ENCODE results near the gene FAM47C.
"Not testable (repeated sequence)": the region's sequence is repeated elsewhere in the genome, so short reads cannot be mapped to it uniquely, and the experiment has no call there.

Gene FAM47C

GRCh38 chrX:36983831-36984230 lies 24.3 kb upstream of the FAM47C start:
- H3K4me1 ChIP-seq (ENCODE audit: insufficient read depth, low read length, poor library complexity, severe bottlenecking) = no peaks in the 10 kb centered on the region
- H3K36me3 ChIP-seq (ENCODE audit: insufficient read depth, low read length) = no peaks in the 10 kb centered on the region
- no peaks in the 10 kb centered on the region for H3F3A ChIP-seq (ENCODE audit: low read depth)
- H3K79me2 ChIP-seq (ENCODE audit: insufficient read depth, low read length) = no peaks in the 10 kb centered on the region
- H3K4me2 ChIP-seq (ENCODE audit: low read depth, low read length, poor library complexity, severe bottlenecking) = no peak overlapping the region
- no peaks in the 10 kb centered on the region for H4K20me1 ChIP-seq (ENCODE audit: insufficient read depth, low read length, poor library complexity, severe bottlenecking)
- H3K9ac ChIP-seq (ENCODE audit: low read depth, low read length, poor library complexity, severe bottlenecking) = no peak overlapping the region
- H3K9me2 ChIP-seq (replicated peaks; ENCODE audit: low read depth, low read length) = no peaks in the 10 kb centered on the region
- H3K9me3 ChIP-seq (ENCODE audit: insufficient read depth, low read depth, low read length) = no peaks in the 10 kb centered on the region
- TF ChIP-seq, protein P1, sequence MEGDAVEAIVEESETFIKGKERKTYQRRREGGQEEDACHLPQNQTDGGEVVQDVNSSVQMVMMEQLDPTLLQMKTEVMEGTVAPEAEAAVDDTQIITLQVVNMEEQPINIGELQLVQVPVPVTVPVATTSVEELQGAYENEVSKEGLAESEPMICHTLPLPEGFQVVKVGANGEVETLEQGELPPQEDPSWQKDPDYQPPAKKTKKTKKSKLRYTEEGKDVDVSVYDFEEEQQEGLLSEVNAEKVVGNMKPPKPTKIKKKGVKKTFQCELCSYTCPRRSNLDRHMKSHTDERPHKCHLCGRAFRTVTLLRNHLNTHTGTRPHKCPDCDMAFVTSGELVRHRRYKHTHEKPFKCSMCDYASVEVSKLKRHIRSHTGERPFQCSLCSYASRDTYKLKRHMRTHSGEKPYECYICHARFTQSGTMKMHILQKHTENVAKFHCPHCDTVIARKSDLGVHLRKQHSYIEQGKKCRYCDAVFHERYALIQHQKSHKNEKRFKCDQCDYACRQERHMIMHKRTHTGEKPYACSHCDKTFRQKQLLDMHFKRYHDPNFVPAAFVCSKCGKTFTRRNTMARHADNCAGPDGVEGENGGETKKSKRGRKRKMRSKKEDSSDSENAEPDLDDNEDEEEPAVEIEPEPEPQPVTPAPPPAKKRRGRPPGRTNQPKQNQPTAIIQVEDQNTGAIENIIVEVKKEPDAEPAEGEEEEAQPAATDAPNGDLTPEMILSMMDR (conservative IDR thresholded peaks at IDR 0.05; ENCODE audit: low read length) = no peak
- no peak for TF ChIP-seq EZH2phosphoT487 (IDR thresholded peaks at IDR 0.05; ENCODE audit: borderline replicate concordance)
- H2AFZ ChIP-seq (ENCODE audit: low read length) = no peak overlapping the region
- no peak overlapping the region for H3K4me3 ChIP-seq (ENCODE audit: low read length, poor library complexity, severe bottlenecking)
- no peaks in the 10 kb centered on the region for H3K27me3 ChIP-seq (ENCODE audit: insufficient read depth, low read length, poor library complexity, severe bottlenecking)

- not testable (repeated sequence) for H3K27me3 ChIP-seq (ENCODE audit: insufficient read depth, low read length, poor library complexity, severe bottlenecking); H3K4me3 ChIP-seq (ENCODE audit: low read length, poor library complexity, severe bottlenecking); H3K4me2 ChIP-seq (ENCODE audit: low read depth, low read length, poor library complexity, severe bottlenecking); H3F3A ChIP-seq (ENCODE audit: low read depth); H3K9me3 ChIP-seq (ENCODE audit: insufficient read depth, low read depth, low read length); H3K9ac ChIP-seq (ENCODE audit: low read depth, low read length, poor library complexity, severe bottlenecking); H3K36me3 ChIP-seq (ENCODE audit: insufficient read depth, low read length); H3K4me1 ChIP-seq (ENCODE audit: insufficient read depth, low read length, poor library complexity, severe bottlenecking); H2AFZ ChIP-seq (ENCODE audit: low read length); H3K9me2 ChIP-seq (replicated peaks; ENCODE audit: low read depth, low read length); H3K79me2 ChIP-seq (ENCODE audit: insufficient read depth, low read length); H4K20me1 ChIP-seq (ENCODE audit: insufficient read depth, low read length, poor library complexity, severe bottlenecking)
Measured at GRCh38 chrX:36985416-36986209, 22.6 kb upstream of the FAM47C start.

DNA sequence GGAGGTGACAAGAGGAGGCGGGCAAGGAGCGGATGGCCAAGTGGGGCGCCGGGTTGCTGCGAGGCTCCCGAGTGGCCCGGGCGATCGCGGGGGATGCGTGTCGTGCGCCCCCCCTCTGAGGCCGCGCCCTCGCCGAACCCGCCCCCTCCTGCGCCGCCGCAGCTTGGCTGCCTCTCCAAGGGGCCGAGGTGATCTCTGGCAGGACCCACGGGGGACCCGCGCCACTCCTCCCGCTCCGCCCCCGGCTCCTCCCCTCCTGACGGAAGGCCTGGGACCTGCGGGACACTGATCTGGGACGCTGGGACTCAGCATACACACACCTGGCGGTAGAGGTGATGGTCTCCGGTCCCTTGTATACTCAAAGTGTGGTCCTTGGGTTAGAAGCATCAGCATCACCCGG lies 21.9 kb upstream of the FAM47C start:
- TF ChIP-seq EZH2phosphoT487 (IDR thresholded peaks at IDR 0.05; ENCODE audit: borderline replicate concordance) = no peak
- TF ChIP-seq, protein P1 (conservative IDR thresholded peaks at IDR 0.05; ENCODE audit: low read length) = no peak
- no peaks in the 10 kb centered on the region for H3F3A ChIP-seq (ENCODE audit: low read depth)
- H3K9me3 ChIP-seq (ENCODE audit: insufficient read depth, low read depth, low read length) = no peaks in the 10 kb centered on the region
- H3K79me2 ChIP-seq (ENCODE audit: insufficient read depth, low read length) = no peaks in the 10 kb centered on the region
- no peaks in the 10 kb centered on the region for H4K20me1 ChIP-seq (ENCODE audit: insufficient read depth, low read length, poor library complexity, severe bottlenecking)
- no peak overlapping the region for H2AFZ ChIP-seq (ENCODE audit: low read length)
- no peaks in the 10 kb centered on the region for H3K36me3 ChIP-seq (ENCODE audit: insufficient read depth, low read length)
- no peak overlapping the region for H3K4me3 ChIP-seq (ENCODE audit: low read length, poor library complexity, severe bottlenecking)
- H3K4me2 ChIP-seq (ENCODE audit: low read depth, low read length, poor library complexity, severe bottlenecking) = no peak overlapping the region
- no peaks in the 10 kb centered on the region for H3K27me3 ChIP-seq (ENCODE audit: insufficient read depth, low read length, poor library complexity, severe bottlenecking)
- H3K9ac ChIP-seq (ENCODE audit: low read depth, low read length, poor library complexity, severe bottlenecking) = no peak overlapping the region
- no peaks in the 10 kb centered on the region for H3K9me2 ChIP-seq (replicated peaks; ENCODE audit: low read depth, low read length)
- no peaks in the 10 kb centered on the region for H3K4me1 ChIP-seq (ENCODE audit: insufficient read depth, low read length, poor library complexity, severe bottlenecking)

DNA sequence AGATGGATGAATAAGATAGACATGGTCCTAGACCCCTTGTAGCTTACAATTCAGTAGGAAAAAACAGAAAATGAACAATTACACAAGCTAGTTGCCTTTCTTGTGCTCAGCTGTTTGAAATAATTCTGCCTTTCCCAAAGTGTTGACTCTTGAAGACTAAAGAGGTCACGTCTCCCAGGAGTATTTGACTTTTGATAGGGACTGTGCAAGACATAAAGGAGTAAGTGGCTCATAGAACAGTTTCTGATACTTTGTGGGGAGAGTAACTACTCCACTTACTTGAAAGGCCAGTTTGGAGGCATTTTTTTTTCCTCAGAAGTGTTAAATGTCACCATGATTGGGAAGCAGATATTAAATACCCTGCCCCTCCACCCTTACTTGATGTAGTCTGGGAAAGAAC lies 21.0 kb upstream of the FAM47C start:
- H3K27me3 ChIP-seq (ENCODE audit: insufficient read depth, low read length, poor library complexity, severe bottlenecking); H4K20me1 ChIP-seq (ENCODE audit: insufficient read depth, low read length, poor library complexity, severe bottlenecking); H3F3A ChIP-seq (ENCODE audit: low read depth); H3K79me2 ChIP-seq (ENCODE audit: insufficient read depth, low read length); H3K4me2 ChIP-seq (ENCODE audit: low read depth, low read length, poor library complexity, severe bottlenecking); H3K36me3 ChIP-seq (ENCODE audit: insufficient read depth, low read length); H3K4me3 ChIP-seq (ENCODE audit: low read length, poor library complexity, severe bottlenecking); H3K9me3 ChIP-seq (ENCODE audit: insufficient read depth, low read depth, low read length); H3K4me1 ChIP-seq (ENCODE audit: insufficient read depth, low read length, poor library complexity, severe bottlenecking); H3K9ac ChIP-seq (ENCODE audit: low read depth, low read length, poor library complexity, severe bottlenecking); H2AFZ ChIP-seq (ENCODE audit: low read length); H3K9me2 ChIP-seq (replicated peaks; ENCODE audit: low read depth, low read length): not testable (repeated sequence)

Measured in Loucy (cell line).